ENCODE data around the gene SEMA4A.

The SEMA4A gene

GRCh38 chr1:156134716-156135435, 18.5 kb upstream of the SEMA4A start:
- Histone ChIP-seq H3K9me3 (ENCODE audit: insufficient read depth, low read depth, low read length) (no peaks in the 10 kb centered on the region), H2AFZ (ENCODE audit: low read length) (no peak overlapping the region), H3K36me3 (ENCODE audit: insufficient read depth, low read length) (no peaks in the 10 kb centered on the region), H3K9ac (ENCODE audit: low read depth, low read length, poor library complexity, severe bottlenecking) (no peak overlapping the region), H3K27me3 (ENCODE audit: insufficient read depth, low read length, poor library complexity, severe bottlenecking) (no peaks in the 10 kb centered on the region), H3K4me2 (ENCODE audit: low read depth, low read length, poor library complexity, severe bottlenecking) (no peak overlapping the region), H3K79me2 (ENCODE audit: insufficient read depth, low read length) (no peaks in the 10 kb centered on the region), H3K4me3 (ENCODE audit: low read length, poor library complexity, severe bottlenecking) (no peak overlapping the region), H3K9me2 (replicated peaks; ENCODE audit: low read depth, low read length) (no peaks in the 10 kb centered on the region), H4K20me1 (ENCODE audit: insufficient read depth, low read length, poor library complexity, severe bottlenecking) (no peaks in the 10 kb centered on the region), H3K4me1 (ENCODE audit: insufficient read depth, low read length, poor library complexity, severe bottlenecking) (no peaks in the 10 kb centered on the region), H3F3A (ENCODE audit: low read depth) (no peaks in the 10 kb centered on the region)
- TF ChIP-seq CTCF (conservative IDR thresholded peaks at IDR 0.05; ENCODE audit: low read length), result no peak
- TF ChIP-seq EZH2phosphoT487 (IDR thresholded peaks at IDR 0.05; ENCODE audit: borderline replicate concordance), result no peak

- Histone ChIP-seq H2AFZ (ENCODE audit: low read length) (no peak overlapping the region), H3K4me3 (ENCODE audit: low read length, poor library complexity, severe bottlenecking) (no peak overlapping the region), H3K79me2 (ENCODE audit: insufficient read depth, low read length) (no peaks in the 10 kb centered on the region), H3K9me3 (ENCODE audit: insufficient read depth, low read depth, low read length) (no peaks in the 10 kb centered on the region), H3K4me1 (ENCODE audit: insufficient read depth, low read length, poor library complexity, severe bottlenecking) (no peaks in the 10 kb centered on the region), H3K36me3 (ENCODE audit: insufficient read depth, low read length) (no peaks in the 10 kb centered on the region), H3K4me2 (ENCODE audit: low read depth, low read length, poor library complexity, severe bottlenecking) (no peak overlapping the region), H3F3A (ENCODE audit: low read depth) (no peaks in the 10 kb centered on the region), H3K9me2 (replicated peaks; ENCODE audit: low read depth, low read length) (no peaks in the 10 kb centered on the region), H3K9ac (ENCODE audit: low read depth, low read length, poor library complexity, severe bottlenecking) (no peak overlapping the region), H4K20me1 (ENCODE audit: insufficient read depth, low read length, poor library complexity, severe bottlenecking) (no peaks in the 10 kb centered on the region), H3K27me3 (ENCODE audit: insufficient read depth, low read length, poor library complexity, severe bottlenecking) (no peaks in the 10 kb centered on the region)
- TF ChIP-seq CTCF (conservative IDR thresholded peaks at IDR 0.05; ENCODE audit: low read length) (no peak), EZH2phosphoT487 (IDR thresholded peaks at IDR 0.05; ENCODE audit: borderline replicate concordance) (no peak)
These were observed 17.2 kb upstream of the SEMA4A start for GRCh38 chr1:156135930-156136871.

GRCh38 chr1:156136970-156137483, 16.4 kb upstream of the SEMA4A start:
- Histone ChIP-seq H3K4me2 (ENCODE audit: low read depth, low read length, poor library complexity, severe bottlenecking) (no peak overlapping the region), H3K9ac (ENCODE audit: low read depth, low read length, poor library complexity, severe bottlenecking) (no peak overlapping the region), H2AFZ (ENCODE audit: low read length) (no peak overlapping the region), H3K27me3 (ENCODE audit: insufficient read depth, low read length, poor library complexity, severe bottlenecking) (no peaks in the 10 kb centered on the region), H3K4me3 (ENCODE audit: low read length, poor library complexity, severe bottlenecking) (no peak overlapping the region), H3K4me1 (ENCODE audit: insufficient read depth, low read length, poor library complexity, severe bottlenecking) (no peaks in the 10 kb centered on the region), H3K79me2 (ENCODE audit: insufficient read depth, low read length) (no peaks in the 10 kb centered on the region), H3K36me3 (ENCODE audit: insufficient read depth, low read length) (no peaks in the 10 kb centered on the region), H3K9me2 (replicated peaks; ENCODE audit: low read depth, low read length) (no peaks in the 10 kb centered on the region), H3F3A (ENCODE audit: low read depth) (no peaks in the 10 kb centered on the region), H3K9me3 (ENCODE audit: insufficient read depth, low read depth, low read length) (no peaks in the 10 kb centered on the region), H4K20me1 (ENCODE audit: insufficient read depth, low read length, poor library complexity, severe bottlenecking) (no peaks in the 10 kb centered on the region)
- TF ChIP-seq CTCF (conservative IDR thresholded peaks at IDR 0.05; ENCODE audit: low read length), result peak; percentile 47
- TF ChIP-seq EZH2phosphoT487 (IDR thresholded peaks at IDR 0.05; ENCODE audit: borderline replicate concordance), result no peak

Data from Loucy (cell line).